Chondrocyte (in vitro differentiated cells): ENCODE data around the gene FAM83E. TPM values are rescaled to one million over a fixed set of nuclear protein-coding genes. Genes with fewer than 3 reads are reported as not detected.

Source experiments
- DNase-seq: peaks from one replicate; pipeline ENCODE4 v3.0.0; 2021; ENCODE audit warnings: mixed read lengths, low spot score
- H3K27ac Mint-ChIP-seq: one replicate; pipeline ENCODE4 v1.8.0; 2021; ENCODE audit warnings: mild to moderate bottlenecking, moderate library complexity, mixed read lengths; ENCODE audit not compliant: unreplicated experiment
- H3K27me3 Mint-ChIP-seq: 2 replicates; pipeline ENCODE4 v1.8.0; 2021; ENCODE audit warnings: low read depth, mixed read lengths
- H3K36me3 Mint-ChIP-seq: 2 replicates; pipeline ENCODE4 v1.8.0; 2021; ENCODE audit warnings: low read depth, mixed read lengths
- H3K4me1 Mint-ChIP-seq: 2 replicates; pipeline ENCODE4 v1.8.0; 2021; ENCODE audit warnings: low read depth, mild to moderate bottlenecking, mixed read lengths
- H3K4me3 Mint-ChIP-seq: one replicate; pipeline ENCODE4 v1.8.0; 2021; ENCODE audit warnings: mild to moderate bottlenecking, moderate library complexity, mixed read lengths; ENCODE audit not compliant: unreplicated experiment
- H3K9me3 Mint-ChIP-seq: 2 replicates; pipeline ENCODE4 v1.8.0; 2021; ENCODE audit warnings: low read depth, mixed read lengths
- total RNA-seq: library from RNA; stranded (reverse); gene quantifications from 3 replicates; pipeline ENCODE4 v1.2.1, GENCODE V29; 2021
- TF ChIP-seq, protein P1 (sequence below): fragments of 200-600 bp; sonication (generic); IDR thresholded peaks from 2 replicates; pipeline ENCODE4 v1.5.0; 2021; ENCODE audit warnings: antibody characterized with exemption, mild to moderate bottlenecking, moderate library complexity

FAM83E gene
- total RNA-seq, 1 donor from 2014 or later, result 0.67 TPM

DNA sequence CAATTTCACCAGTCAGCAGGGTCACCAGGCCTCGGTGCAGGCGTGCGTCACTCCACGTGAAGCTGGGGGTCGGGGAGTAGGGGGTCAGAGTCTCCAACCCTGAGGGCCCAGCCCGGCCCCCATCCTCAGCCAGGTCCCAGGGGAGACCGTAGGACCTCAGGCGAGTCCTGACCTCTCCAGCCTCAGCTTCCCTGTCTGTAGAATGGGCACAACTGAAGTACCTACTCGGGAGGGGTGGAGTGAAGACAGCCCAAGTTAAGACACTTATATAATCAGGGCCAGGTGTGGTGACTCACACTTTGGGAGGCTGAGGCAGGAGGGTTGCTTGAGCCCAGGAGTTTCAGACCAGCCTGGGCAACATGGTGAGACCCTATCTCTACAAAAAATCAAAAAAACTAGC lies 11.0 kb downstream of the FAM83E start:
- no peak overlapping the region for H3K27ac Mint-ChIP-seq
- H3K36me3 Mint-ChIP-seq, result no peaks in the 10 kb centered on the region
- no peak overlapping the region for H3K4me3 Mint-ChIP-seq
- H3K27me3 Mint-ChIP-seq, result no peaks in the 10 kb centered on the region
- TF ChIP-seq, protein P1, sequence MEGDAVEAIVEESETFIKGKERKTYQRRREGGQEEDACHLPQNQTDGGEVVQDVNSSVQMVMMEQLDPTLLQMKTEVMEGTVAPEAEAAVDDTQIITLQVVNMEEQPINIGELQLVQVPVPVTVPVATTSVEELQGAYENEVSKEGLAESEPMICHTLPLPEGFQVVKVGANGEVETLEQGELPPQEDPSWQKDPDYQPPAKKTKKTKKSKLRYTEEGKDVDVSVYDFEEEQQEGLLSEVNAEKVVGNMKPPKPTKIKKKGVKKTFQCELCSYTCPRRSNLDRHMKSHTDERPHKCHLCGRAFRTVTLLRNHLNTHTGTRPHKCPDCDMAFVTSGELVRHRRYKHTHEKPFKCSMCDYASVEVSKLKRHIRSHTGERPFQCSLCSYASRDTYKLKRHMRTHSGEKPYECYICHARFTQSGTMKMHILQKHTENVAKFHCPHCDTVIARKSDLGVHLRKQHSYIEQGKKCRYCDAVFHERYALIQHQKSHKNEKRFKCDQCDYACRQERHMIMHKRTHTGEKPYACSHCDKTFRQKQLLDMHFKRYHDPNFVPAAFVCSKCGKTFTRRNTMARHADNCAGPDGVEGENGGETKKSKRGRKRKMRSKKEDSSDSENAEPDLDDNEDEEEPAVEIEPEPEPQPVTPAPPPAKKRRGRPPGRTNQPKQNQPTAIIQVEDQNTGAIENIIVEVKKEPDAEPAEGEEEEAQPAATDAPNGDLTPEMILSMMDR, result no peak
- H3K9me3 Mint-ChIP-seq, result no peaks in the 10 kb centered on the region
- no peak for DNase-seq
- no peaks in the 10 kb centered on the region for H3K4me1 Mint-ChIP-seq

DNA sequence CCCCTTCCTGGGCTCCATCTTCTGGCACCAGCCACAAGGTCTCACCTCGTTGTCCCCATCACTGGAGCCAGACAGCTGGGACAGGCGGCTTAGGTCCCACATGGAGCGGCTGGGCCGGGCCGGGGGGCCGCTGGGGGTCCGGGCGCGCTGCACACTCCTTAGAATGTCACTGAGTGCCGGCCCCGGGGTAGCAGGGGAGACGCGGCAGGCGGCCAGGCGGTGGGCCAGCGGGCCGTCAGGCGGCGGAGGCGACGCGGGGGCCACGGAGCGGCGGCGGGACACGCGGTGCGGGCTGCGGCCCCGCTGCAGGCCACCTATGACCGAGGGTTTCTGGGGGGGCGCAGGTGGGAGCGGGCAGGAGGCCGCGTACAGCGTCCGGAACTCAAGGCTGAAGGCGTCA lies 11.4 kb downstream of the FAM83E start:
- H3K27me3 Mint-ChIP-seq, result peaks cover 3% of the 10 kb centered on the region
- H3K4me3 Mint-ChIP-seq, result no peak overlapping the region
- TF ChIP-seq, protein P1, result no peak
- DNase-seq, result no peak
- no peaks in the 10 kb centered on the region for H3K4me1 Mint-ChIP-seq
- H3K9me3 Mint-ChIP-seq, result no peaks in the 10 kb centered on the region
- H3K36me3 Mint-ChIP-seq, result no peaks in the 10 kb centered on the region
- no peak overlapping the region for H3K27ac Mint-ChIP-seq

DNA sequence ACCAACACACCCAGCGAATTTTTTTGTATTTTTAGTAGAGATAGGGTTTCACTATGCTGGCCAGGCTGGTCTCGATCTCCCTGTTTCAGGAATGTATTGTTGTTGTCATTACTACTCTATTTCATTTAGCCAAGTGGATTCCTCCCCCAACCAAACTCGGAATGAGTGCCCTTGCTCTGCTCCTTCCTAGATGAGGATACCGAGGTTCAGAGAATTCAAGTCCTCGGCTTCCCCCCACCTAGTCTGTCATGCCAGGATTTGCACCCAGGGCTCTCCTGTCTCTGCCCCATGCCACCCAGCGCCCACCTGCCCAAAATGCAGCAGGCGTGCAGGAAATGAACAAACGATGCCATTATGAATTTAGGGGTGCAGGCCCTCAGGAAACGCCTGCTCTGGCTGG lies 11.9 kb downstream of the FAM83E start:
- Mint-ChIP-seq H3K4me1 (no peaks in the 10 kb centered on the region), H3K27me3 (peaks cover 4% of the 10 kb centered on the region), H3K4me3 (no peak overlapping the region), H3K36me3 (no peaks in the 10 kb centered on the region), H3K27ac (no peak overlapping the region), H3K9me3 (no peaks in the 10 kb centered on the region)
- DNase-seq, result no peak
- TF ChIP-seq, protein P1, result no peak

DNA sequence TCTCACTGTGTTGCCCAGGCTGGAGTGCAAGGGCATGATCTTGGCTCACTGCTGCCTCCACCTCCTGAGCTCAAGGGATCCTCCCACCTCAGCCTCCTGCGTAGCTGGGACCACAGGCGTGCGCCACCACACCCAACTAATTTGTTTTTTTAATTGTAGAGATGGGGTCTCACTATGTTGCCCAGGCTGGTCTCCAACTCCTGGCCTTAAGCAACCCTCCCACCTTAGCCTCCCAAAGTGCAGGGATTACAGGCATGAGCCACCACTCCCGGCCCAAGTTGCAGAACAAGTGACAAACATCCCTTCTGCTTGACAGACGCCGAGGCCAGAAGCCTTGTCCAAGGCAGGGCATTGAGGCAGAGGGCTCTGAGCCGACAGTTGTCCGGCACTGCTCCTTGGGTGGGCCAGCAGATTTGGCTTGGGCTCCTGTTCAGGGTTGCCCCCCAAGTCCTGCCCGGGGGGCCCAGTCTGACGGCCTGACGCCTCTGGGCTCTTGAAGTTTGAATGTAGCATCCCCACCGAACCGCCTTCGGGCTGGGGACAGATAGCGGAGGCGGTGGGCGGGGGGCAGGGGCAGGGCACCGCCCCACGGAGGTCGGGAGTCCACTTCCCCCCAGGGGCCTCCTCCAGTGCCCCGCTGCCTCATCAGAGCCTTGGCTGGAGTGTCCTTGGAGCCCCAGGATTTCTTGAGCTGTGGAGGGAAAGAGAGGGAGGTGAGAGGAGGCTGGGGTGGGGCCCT lies 14.0 kb downstream of the FAM83E start:
- no peak overlapping the region for H3K27ac Mint-ChIP-seq
- H3K4me3 Mint-ChIP-seq, result no peak overlapping the region
- H3K4me1 Mint-ChIP-seq, result no peaks in the 10 kb centered on the region
- H3K27me3 Mint-ChIP-seq, result peaks cover 4% of the 10 kb centered on the region
- no peaks in the 10 kb centered on the region for H3K9me3 Mint-ChIP-seq
- no peak for DNase-seq
- no peaks in the 10 kb centered on the region for H3K36me3 Mint-ChIP-seq
- TF ChIP-seq, protein P1, result no peak

DNA sequence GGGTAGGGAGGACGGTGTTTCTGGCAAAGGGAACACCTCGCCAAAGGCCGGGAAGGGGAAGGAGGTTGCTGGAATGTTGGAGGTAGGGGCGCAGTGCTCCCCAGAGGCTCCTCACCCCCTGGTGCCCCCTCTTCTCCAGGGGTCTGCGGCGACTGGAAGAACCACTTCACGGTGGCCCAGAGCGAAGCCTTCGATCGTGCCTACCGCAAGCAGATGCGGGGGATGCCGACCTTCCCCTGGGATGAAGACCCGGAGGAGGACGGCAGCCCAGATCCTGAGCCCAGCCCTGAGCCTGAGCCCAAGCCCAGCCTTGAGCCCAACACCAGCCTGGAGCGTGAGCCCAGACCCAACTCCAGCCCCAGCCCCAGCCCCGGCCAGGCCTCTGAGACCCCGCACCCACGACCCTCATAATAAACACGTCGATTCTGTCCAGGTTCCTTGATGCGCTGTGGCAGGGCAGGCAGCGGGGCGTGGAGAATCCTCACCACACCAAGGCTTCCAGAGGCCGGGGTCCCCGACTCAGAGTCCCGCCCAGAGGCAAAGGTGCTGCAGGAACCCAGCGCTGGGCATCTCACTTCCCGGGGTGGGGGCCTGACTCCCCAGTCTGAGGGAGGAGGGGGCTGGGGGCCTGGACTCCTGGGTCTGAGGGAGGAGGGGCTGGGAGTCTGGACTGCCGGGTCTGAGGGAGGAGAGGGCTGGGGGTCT lies 15.7 kb downstream of the FAM83E start:
- TF ChIP-seq, protein P1, result no peak
- H3K36me3 Mint-ChIP-seq, result no peaks in the 10 kb centered on the region
- DNase-seq, result no peak
- H3K9me3 Mint-ChIP-seq, result no peaks in the 10 kb centered on the region
- H3K4me1 Mint-ChIP-seq, result no peaks in the 10 kb centered on the region
- H3K27ac Mint-ChIP-seq, result no peak overlapping the region
- no peak overlapping the region for H3K4me3 Mint-ChIP-seq
- H3K27me3 Mint-ChIP-seq, result peaks cover 4% of the 10 kb centered on the region
